ENCODE measurements around the gene TFDP3. TPM values are rescaled to one million over a fixed set of nuclear protein-coding genes. Genes with fewer than 3 reads are reported as not detected.

Gene TFDP3
- total RNA-seq, 4 donors from 2014 or later = not detected

DNA sequence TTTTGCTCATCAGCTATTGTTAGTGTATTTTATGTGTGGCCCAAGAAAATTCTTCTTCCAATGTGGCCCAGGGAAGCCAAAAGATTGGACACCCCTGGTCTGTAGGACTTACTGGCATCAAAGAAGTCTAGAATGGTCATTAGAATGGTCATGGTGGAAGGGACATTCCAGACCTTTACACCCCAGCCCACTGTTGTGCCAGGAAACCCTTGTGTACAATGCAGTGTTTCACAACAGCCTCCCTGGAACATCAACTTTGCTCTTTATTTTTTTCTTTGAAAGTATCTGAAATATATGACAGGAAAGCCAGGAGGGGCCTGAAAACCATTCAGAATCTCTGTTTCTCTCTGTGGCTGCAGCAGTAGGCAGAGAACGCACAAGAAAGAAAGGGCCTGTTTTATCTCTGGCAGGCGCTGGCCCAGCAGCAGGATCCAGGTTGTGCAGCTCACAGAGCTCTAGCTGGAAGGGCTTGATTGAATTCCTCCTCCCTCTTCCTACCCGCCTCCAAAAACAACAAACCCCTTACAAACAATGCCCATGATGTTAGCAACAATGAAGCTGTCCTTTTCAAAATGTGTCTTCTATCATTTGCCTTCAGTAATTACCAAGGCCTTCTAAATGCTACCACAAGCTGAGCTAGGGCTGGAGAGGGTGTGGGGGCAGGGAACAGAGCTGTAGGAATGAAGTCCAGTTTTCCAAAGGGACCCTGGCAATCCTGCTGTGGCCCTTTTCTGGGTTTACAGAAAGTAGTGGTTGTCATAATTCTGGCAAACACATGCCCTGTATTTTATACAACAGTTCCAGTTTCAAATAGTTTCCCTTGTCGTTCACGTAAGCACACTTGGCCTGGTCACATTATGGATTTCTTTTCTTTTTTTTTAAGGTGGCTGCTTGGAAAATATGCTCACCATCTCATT is 32.3 kb upstream of the TFDP3 start:
- TF ChIP-seq POLR2A (IDR thresholded peaks at IDR 0.05) = no peak
- TF ChIP-seq, protein P1, sequence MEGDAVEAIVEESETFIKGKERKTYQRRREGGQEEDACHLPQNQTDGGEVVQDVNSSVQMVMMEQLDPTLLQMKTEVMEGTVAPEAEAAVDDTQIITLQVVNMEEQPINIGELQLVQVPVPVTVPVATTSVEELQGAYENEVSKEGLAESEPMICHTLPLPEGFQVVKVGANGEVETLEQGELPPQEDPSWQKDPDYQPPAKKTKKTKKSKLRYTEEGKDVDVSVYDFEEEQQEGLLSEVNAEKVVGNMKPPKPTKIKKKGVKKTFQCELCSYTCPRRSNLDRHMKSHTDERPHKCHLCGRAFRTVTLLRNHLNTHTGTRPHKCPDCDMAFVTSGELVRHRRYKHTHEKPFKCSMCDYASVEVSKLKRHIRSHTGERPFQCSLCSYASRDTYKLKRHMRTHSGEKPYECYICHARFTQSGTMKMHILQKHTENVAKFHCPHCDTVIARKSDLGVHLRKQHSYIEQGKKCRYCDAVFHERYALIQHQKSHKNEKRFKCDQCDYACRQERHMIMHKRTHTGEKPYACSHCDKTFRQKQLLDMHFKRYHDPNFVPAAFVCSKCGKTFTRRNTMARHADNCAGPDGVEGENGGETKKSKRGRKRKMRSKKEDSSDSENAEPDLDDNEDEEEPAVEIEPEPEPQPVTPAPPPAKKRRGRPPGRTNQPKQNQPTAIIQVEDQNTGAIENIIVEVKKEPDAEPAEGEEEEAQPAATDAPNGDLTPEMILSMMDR (IDR thresholded peaks at IDR 0.05) = no peak
- WGBS, 2 donors = 69 to 76% methylated on average over 5 of the region's 5 CpGs
- no peak for DNase-seq (ENCODE audit: low spot score in 2 of 2)
- no peak overlapping the region for H3K4me3 ChIP-seq (ENCODE audit: low read depth, poor library complexity, severe bottlenecking)
- intact Hi-C loops (cut with DNase I; ENCODE audit: low total_unique reads) = no loop called here

DNA sequence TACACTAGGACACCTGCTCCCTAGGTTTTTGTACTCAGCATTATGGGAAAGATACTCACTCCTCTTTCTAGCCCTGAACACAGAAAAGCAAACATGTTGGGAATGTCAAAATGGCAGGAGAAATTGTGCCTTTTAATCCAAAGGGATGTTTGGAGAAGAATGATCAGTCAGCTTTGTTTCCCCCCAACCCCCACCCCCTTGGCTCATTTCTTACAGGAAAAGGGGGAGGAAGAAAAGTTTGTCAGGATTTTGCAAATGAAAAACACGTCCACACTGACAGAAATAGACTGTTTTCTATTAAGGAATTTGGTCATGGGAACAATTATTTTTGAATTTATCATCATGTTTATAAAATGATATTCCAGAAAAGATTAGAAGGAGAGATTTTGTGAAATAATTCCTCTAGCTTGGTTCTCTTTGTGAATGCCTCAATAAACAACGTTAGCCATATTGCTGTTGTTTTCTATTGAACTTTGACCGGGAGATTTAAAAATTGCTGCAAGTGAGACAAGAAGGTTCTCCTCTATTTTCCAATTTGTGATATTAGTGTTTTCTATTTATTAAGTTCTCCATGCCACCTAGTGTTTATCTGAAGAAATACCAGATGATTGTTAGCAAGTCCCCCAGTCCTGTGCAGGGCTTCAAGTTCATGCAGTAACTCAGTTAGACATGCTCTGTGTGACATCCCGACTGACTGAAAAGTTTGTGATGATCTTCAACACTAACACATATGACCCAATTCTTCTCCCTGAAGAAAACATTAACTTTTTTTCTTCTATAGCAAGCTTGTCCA is 31.3 kb upstream of the TFDP3 start:
- intact Hi-C loops (cut with DNase I; ENCODE audit: low total_unique reads) = no loop called here
- no peak for TF ChIP-seq POLR2A (IDR thresholded peaks at IDR 0.05)
- TF ChIP-seq, protein P1 (IDR thresholded peaks at IDR 0.05) = no peak
- H3K4me3 ChIP-seq (ENCODE audit: low read depth, poor library complexity, severe bottlenecking) = no peak overlapping the region
- 46 to 51% methylated on average over 4 of the region's 4 CpGs for WGBS, 2 donors
- DNase-seq (ENCODE audit: low spot score in 2 of 2) = no peak

DNA sequence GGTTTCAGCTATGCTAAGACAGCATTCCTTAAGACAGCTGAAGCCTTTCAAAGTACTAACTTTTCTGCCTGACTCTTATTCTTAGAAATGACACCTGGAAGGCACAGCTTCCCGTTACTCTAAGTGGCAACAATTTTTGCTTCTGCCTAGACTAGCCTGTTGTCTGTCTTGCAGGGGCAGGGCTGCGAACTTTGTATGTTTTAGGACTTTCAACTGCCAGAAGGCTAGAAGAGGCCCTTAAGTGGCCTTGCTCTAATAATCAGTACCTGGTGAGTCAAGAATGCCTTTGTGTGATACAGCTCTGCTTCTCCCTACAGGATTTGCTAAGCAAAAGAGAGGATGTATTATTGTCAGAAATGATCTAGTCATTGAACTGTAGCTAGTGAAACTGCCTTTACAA is 30.0 kb upstream of the TFDP3 start:
- no peak for DNase-seq (ENCODE audit: low spot score in 2 of 2)
- no peak overlapping the region for H3K4me3 ChIP-seq (ENCODE audit: low read depth, poor library complexity, severe bottlenecking)
- 40 to 67% methylated on average over 1 to 2 of the region's 2 CpGs for WGBS, 2 donors
- TF ChIP-seq, protein P1 (IDR thresholded peaks at IDR 0.05) = no peak
- TF ChIP-seq POLR2A (IDR thresholded peaks at IDR 0.05) = no peak
- intact Hi-C loops (cut with DNase I; ENCODE audit: low total_unique reads) = no loop called here

DNA sequence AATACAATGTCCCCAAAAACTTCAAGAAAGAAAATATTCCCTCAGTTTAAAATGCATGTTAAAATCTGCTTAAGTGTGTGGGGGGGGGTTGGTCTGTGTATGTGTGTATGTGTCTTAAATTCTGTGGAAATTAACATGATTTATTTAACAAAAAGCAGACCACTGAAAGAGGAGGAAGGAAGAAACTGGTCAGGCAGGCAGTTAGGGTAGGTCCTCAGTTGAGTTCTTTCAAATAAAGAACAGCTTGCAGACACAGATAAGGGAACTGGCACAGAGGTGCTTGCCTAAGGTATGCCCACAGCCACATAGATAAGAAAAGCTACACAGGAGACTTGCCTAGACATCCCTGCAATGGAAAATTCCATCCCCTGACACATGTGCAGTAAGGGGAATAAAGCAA is 28.8 kb upstream of the TFDP3 start:
- intact Hi-C loops (cut with DNase I; ENCODE audit: low total_unique reads) = no loop called here
- DNase-seq (ENCODE audit: low spot score in 2 of 2) = no peak
- H3K4me3 ChIP-seq (ENCODE audit: low read depth, poor library complexity, severe bottlenecking) = no peak overlapping the region
- TF ChIP-seq, protein P1 (IDR thresholded peaks at IDR 0.05) = no peak
- no peak for TF ChIP-seq POLR2A (IDR thresholded peaks at IDR 0.05)

- DNase-seq (ENCODE audit: low spot score in 2 of 2) = no peak
- no peak for TF ChIP-seq POLR2A (IDR thresholded peaks at IDR 0.05)
- TF ChIP-seq, protein P1 (IDR thresholded peaks at IDR 0.05) = no peak
- intact Hi-C loops (cut with DNase I; ENCODE audit: low total_unique reads) = no loop called here
- H3K4me3 ChIP-seq (ENCODE audit: low read depth, poor library complexity, severe bottlenecking) = no peak overlapping the region
- WGBS, 2 donors = 85 to 93% methylated on average over 3 of the region's 3 CpGs
These were observed 17.7 kb upstream of the TFDP3 start for GRCh38 chrX:133235830-133236229.
